ENCODE data around the gene RUSC1.
"Not testable (repeated sequence)": the region's sequence is repeated elsewhere in the genome, so short reads cannot be mapped to it uniquely, and the experiment has no call there.

The RUSC1 gene, protein sequence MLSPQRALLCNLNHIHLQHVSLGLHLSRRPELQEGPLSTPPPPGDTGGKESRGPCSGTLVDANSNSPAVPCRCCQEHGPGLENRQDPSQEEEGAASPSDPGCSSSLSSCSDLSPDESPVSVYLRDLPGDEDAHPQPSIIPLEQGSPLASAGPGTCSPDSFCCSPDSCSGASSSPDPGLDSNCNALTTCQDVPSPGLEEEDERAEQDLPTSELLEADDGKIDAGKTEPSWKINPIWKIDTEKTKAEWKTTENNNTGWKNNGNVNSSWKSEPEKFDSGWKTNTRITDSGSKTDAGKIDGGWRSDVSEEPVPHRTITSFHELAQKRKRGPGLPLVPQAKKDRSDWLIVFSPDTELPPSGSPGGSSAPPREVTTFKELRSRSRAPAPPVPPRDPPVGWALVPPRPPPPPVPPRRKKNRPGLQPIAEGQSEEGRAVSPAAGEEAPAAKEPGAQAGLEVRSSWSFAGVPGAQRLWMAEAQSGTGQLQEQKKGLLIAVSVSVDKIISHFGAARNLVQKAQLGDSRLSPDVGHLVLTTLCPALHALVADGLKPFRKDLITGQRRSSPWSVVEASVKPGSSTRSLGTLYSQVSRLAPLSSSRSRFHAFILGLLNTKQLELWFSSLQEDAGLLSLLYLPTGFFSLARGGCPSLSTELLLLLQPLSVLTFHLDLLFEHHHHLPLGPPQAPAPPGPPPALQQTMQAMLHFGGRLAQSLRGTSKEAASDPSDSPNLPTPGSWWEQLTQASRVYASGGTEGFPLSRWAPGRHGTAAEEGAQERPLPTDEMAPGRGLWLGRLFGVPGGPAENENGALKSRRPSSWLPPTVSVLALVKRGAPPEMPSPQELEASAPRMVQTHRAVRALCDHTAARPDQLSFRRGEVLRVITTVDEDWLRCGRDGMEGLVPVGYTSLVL

GRCh38 chr1:155320661-155321617, at the start of gene RUSC1:
RUSC1 (plus strand) TSS chr1:155320894; CDS start chr1:155321774, 880 bp downstream.
- DNase-seq (ENCODE audit: low spot score) = peak; percentile 85

DNA sequence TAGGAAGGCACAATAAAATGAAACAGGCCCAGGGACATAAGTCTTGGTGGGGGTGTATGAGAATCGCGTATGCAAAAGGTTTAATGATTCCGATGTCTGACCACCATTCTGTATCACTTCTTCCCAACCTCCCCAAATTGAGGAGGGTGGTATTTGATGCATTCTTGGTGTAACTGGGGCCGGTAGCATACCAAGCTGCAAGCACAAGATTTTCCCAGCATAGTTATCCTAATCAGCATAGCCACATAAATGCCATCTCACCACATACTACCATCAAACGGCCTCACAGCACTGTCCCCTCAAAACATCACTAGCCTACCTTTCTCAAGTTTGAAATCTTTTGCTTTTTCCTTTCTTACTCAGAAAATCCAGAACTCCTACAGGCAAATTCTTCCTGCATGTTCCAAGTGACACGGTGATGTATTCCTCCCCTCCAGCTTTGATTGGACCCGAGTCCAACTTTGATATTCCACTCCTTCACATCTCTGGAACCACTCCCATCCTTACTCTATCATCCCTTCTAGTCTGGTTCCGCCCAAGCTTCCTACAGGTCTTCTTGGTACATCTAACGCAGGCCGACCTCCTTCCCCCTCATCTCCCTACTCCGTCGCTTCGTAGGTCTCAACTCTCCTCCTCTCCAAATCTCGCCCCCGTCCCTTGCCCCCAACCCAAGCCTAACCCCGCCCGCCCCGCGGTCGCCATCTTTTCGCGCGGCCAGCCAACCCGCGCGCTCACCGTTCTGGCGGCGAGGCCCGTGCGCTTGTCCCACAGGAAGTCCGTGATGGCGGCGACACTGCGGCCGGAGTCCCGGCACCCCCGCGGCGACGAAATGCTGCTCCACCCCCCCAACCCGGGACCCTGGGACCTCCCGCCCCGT, 48.0 kb upstream of the RUSC1 start:
- DNase-seq (ENCODE audit: low spot score) = peak; percentile 79

GRCh38 chr1:155273343-155274245, 47.1 kb upstream of the RUSC1 start, which contains the start of gene CLK2:
CLK2 (minus strand) TSS chr1:155273504; CDS start chr1:155270977, 2,527 bp downstream.
- peak; percentile 98 for DNase-seq (ENCODE audit: low spot score)

DNA sequence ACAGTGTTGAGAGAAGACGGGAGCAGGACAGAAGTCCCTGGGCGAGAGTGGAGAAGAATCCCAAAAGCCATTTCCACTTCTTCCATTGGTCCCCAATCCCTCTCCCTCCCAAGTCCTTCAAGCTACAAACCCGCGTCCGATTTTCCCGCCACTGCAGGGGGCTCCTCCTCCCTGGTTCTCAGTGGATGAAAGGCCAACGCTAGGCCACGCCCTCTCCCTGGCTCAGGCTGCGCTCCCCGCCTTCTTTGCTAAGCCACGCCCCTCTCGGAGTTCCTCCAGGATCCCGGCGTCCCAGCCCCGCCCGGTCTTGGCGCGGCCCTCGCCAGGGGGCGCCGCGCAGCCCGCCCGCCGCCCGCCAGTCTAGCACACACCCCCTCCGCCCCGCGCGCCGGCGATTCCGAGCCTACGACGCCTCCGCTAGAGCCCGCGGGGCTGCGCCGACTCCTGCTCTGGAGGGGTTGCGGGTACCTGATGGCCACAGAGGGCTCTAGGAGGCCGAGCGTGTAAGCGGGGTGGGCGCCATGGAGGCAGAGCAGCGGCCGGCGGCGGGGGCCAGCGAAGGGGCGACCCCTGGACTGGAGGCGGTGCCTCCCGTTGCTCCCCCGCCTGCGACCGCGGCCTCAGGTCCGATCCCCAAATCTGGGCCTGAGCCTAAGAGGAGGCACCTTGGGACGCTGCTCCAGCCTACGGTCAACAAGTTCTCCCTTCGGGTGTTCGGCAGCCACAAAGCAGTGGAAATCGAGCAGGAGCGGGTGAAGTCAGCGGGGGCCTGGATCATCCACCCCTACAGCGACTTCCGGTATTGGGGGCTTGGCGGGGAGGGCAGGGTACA, 43.4 kb upstream of the RUSC1 start, which contains the start of gene HCN3:
Gene HCN3, plus strand, starts transcription at position 394 of the 832 bp plus-strand sequence. Its CDS starts 128 bp downstream, at position 522.
- DNase-seq (ENCODE audit: low spot score) = peak; percentile 98

- peak; percentile 86 for DNase-seq (ENCODE audit: low spot score)
These were observed 42.6 kb upstream of the RUSC1 start for GRCh38 chr1:155277902-155278688.

GRCh38 chr1:155278689-155279160, 42.0 kb upstream of the RUSC1 start:
- DNase-seq (ENCODE audit: low spot score) = peak; percentile 40

GRCh38 chr1:155279268-155279667, 41.4 kb upstream of the RUSC1 start:
- DNase-seq (ENCODE audit: low spot score) = no peak

- no peak for DNase-seq (ENCODE audit: low spot score)
These were observed 38.1 kb upstream of the RUSC1 start for GRCh38 chr1:155282488-155283091.

GRCh38 chr1:155284476-155284875, 36.2 kb upstream of the RUSC1 start:
- DNase-seq (ENCODE audit: low spot score) = no peak

DNA sequence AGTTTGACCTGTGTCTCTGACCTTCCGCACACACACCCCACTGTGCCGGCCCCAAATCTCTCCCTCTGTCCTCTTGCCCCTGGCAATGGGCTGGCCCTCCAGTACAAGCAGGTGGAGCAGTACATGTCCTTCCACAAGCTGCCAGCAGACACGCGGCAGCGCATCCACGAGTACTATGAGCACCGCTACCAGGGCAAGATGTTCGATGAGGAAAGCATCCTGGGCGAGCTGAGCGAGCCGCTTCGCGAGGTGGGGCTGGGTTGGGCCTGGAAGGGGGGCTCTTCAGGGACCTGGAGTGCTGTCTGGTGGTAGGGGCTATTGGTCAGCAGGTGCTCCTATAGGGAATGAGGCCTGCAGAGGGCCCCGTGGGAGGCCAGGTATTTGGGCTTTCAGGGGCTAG, 35.6 kb upstream of the RUSC1 start:
- no peak for DNase-seq (ENCODE audit: low spot score)

DNA sequence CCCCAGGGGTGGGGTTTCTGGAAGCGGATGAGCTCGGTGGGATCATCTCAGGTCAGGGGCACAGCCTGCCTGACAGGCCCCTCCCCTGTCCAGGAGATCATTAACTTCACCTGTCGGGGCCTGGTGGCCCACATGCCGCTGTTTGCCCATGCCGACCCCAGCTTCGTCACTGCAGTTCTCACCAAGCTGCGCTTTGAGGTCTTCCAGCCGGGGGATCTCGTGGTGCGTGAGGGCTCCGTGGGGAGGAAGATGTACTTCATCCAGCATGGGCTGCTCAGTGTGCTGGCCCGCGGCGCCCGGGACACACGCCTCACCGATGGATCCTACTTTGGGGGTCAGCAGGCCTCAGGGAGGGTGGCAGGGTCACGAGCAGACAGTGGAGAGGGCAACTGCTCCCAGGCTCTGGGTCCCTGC, 35.1 kb upstream of the RUSC1 start:
- no peak for DNase-seq (ENCODE audit: low spot score)

GRCh38 chr1:155286544-155286943, 34.1 kb upstream of the RUSC1 start:
- DNase-seq (ENCODE audit: low spot score) = no peak

- DNase-seq (ENCODE audit: low spot score) = no peak
These were observed 32.6 kb upstream of the RUSC1 start for GRCh38 chr1:155287987-155288543.

- not testable (repeated sequence) for DNase-seq (ENCODE audit: low spot score)
These were observed 29.7 kb upstream of the RUSC1 start for GRCh38 chr1:155291006-155291405.

GRCh38 chr1:155293086-155293749, 27.5 kb upstream of the RUSC1 start:
- DNase-seq (ENCODE audit: low spot score) = no peak

DNA sequence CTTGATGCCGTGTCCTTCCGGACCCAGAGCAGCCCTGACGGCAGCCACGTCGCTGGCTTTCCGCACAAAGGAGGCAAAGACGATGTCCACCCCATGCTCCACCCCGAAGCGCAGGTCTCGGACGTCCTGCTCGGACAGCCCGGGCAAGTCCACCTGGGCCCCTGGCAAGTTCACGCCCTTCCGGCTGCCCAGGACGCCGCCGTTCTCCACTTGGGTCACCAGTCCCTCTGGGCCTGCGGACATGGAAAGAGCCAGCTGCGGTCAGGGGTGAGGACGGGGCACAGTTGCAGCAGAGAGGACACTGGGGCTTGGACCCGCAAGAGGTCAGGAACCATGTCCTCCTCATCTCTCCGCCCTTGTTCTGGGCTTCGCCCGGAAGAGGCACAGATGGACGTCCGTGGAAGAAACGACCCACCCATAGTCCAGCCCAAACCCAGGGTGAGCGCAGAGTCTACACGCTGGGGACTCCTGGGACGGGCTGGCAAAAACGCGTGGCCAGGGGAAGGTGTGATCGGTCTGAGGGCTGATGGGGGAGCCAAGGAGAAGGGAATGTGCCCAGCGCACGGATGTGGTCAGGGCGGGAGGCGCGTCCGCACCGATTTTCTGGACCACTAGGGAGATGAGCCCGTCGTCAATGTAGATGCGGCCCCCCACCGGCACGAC, 26.0 kb upstream of the RUSC1 start:
- DNase-seq (ENCODE audit: low spot score) = no peak
